PC-9 (cell line): ENCODE measurements around the gene DNAJB6.

Source experiments
- CTCF ChIP-seq: fragments of 200-600 bp; sonication (generic); conservative IDR thresholded peaks from 2 replicates; pipeline ENCODE4 v1.6.1; 2017; ENCODE audit warnings: mixed run types, antibody characterized with exemption, mild to moderate bottlenecking, moderate library complexity
- EZH2 ChIP-seq: fragments of 200-600 bp; sonication (generic); IDR thresholded peaks from 2 replicates; pipeline ENCODE4 v1.8.0; 2017; ENCODE audit warnings: antibody characterized with exemption, low read depth

GRCh38 chr7:157309988-157310668 is 26.7 kb upstream of the DNAJB6 start:
- TF ChIP-seq EZH2 (no peak), CTCF (no peak)
